ENCODE data around the gene TEX26. TPM values are rescaled to one million over a fixed set of nuclear protein-coding genes. Genes with fewer than 3 reads are reported as not detected.
"Not testable (repeated sequence)": the region's sequence is repeated elsewhere in the genome, so short reads cannot be mapped to it uniquely, and the experiment has no call there.

The TEX26 gene
- total RNA-seq, 1 donor, result not detected

DNA sequence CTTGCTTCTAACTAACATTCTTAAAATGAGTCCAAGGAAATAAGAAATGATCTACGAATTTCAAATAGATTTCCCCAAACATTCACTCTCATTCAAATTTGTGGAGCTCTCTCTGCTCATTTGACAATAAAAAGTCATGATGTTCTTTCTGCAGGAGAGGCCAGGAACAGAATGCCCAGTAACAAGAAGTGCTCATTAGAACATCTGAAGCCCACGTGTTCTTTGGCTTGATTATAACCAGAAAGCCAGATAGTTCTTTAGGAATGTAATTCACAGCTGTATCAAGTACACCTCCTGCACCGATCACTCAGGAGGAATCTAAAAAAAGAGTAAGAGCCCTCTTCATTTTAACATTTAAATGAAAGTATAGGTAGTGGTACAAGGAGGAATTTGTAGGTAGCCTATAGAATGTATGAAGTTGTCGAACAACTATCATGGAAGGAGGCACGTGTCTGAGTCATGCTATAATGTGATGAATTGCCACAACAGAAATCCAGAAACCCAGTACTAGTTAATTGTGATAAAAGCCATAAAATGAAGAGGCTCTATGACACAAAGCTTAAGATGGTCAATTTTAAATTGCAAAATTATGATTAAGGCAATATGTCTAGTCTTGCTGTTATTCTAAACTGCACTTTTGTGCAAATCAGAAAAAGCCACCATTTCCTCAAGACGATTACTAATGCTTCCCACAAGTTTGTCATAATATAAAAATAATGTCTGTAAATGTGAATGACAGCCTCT is 13.6 kb upstream of the TEX26 start:
- DNase-seq (ENCODE audit: low read depth in 2 of 3, low spot score in 2 of 3), result no peak

DNA sequence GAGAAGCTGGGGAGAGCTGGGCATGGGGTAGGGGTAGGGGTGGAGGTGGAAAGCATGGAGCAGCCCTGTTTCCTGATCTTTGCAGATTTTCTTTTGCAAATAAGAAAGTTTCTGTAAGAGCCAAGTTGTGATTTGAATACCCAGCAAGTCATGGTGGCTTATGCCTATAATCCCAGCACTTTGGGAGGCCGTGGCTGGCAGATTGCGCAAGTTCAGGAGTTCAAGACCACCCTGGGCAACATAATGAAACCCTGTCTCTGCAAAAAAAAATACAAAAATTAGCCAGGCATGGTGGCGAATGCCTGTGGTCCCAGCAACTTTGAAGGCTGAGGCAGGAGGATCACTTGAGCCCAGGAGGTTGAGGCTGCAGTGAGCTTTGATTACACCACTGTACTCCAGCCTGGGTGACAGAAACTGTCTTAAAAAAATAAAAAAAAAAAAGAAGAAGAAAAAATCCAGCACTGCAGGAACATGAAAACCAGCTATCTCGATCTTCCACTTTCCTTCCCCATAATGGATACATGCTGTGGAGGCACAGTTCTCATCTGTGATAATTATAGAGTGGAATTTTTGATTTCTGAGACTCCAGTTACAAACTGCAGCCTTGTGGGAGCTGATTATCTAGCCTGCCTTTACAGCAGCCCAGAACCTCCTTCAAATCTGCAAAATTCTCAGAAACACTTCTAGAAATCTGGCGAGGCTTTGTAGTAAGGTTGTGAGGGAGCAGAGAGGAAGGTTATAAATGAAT is 12.1 kb upstream of the TEX26 start:
- no peak for DNase-seq (ENCODE audit: low read depth in 2 of 3, low spot score in 2 of 3)

DNA sequence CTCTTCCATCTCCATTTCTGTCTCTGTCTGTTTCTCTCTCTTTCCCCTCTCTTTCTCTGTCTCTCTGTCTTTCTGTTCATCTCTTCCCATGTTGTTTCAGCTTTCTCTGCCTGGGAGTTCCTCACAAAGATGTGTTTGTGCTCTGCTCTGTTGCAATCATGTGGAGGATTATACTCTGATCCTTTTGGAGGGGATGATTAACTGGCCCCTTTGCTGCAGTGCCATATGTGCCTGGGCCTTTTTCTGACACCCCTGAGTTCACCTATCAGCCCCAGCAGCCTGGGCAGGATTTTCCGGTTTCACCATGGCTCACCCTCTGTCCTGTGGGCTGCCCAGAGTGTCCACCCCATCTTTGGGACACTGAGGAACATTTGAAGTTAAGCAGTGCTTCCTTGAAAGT is 9.0 kb upstream of the TEX26 start:
- DNase-seq (ENCODE audit: low read depth in 2 of 3, low spot score in 2 of 3), result no peak

DNA sequence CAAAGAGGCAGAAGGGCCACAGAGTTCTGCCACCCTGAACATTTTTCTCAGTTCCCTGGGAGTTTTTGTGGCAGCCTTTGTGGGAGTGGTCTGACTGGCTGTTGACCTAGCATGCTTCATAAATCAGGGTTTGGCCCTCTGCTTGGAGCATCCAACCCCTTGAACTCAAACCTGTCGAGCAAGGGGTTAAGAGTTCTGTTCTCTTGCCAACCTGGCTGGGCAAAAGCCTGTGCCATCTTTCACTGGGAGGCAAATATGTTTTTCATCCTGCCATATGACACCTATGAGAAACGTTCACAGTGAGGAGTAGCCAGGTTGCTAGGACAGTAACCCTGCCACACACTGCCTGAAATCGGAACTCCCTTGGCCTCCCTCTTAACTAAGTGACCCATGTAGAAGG is 7.7 kb upstream of the TEX26 start:
- DNase-seq (ENCODE audit: low read depth in 2 of 3, low spot score in 2 of 3), result no peak

DNA sequence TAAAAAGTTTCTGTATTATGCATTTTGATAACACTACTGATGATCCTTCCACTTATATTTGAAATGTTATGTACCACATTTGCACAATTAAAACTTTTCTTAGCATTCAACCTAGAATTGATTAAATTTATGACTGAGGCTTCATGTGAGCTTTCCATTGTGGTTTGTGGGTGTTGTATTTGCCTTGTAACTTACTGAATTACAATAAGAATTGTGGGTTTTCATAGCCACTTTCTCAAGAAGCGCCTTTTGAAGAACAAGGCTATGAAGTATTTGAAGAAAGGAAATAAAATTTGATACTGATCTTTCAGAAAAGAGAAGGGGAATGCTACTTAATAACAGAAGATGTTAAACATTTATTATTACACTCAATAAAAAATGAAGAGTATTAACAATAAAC is 7.0 kb upstream of the TEX26 start:
- no peak for DNase-seq (ENCODE audit: low read depth in 2 of 3, low spot score in 2 of 3)

DNA sequence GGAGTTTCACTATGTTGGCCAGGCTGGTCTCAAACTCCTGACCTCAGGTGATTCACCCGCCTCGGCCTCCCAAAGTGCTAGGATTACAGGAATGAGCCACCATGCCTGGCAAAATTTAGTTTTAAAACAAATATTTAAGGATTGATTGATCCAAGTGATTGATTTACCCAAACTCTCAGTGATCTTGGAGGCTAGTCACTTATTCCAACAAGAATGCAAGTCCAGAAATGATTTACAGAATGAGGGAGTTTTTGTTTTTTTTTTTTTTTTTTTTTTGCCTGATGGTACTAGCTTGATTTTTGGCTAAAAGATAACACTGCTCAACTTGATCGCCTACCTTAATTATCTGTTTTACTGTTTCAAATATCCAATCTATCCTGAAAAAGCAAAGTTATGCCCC is 5.7 kb upstream of the TEX26 start:
- DNase-seq (ENCODE audit: low read depth in 2 of 3, low spot score in 2 of 3), result no peak

DNA sequence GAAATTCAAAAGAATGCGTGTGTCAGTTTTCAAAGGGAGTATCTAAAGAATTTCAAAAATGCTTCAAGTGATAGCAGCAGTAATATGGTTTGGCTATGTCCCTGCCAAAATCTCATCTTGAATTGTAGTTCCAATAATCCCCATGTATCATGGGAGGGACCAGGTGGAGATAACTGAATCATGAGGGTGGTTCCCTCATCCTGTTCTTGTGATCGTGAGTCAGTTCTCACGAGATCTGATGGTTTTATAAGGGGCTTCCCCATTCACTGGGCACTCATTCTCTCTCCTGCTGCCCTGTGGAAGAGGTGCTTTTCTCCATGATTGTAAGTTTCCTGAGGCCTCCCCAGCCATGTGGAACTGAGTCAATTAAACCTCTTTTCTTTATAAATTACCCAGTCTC is 5.3 kb upstream of the TEX26 start:
- not testable (repeated sequence) for DNase-seq (ENCODE audit: low read depth in 2 of 3, low spot score in 2 of 3)

DNA sequence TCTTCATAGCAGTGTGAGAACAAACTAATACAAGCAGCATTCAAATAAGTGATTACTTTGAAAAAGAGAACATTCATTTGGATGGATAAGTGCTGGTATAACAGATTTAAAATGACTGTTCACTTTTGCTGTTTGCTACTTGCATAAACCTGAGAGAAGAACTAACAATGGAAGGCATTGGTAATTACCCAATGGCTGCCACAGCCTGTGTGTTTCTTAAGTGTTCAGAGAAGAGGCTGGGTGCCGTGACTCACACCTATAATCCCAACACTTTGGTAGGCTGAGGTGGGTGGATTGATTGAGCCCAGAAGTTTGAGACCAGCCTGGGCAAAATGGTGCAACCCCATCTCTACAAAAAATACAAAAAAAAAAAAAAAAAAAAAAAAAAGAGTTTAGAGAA is 4.9 kb upstream of the TEX26 start:
- DNase-seq (ENCODE audit: low read depth in 2 of 3, low spot score in 2 of 3), result no peak

DNA sequence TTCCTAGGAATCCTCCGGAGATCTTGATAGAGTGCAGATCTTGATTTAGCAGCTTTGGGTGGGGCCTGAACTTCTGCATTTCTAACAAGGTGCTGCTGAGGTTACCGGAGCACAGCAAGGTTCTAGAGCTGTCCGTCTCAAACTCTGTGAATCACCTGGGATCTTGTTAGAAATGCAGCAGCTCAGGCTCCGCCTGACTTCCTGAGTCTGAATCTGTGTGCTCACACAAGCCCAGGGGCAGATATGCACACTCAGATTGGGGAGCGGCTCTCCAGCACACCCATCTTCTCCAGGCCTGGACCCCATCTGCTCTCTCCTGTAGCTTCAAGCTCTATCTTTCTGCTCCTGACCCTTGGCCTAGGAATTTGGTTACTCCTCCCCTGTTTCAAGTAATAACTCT is 3.5 kb upstream of the TEX26 start:
- DNase-seq (ENCODE audit: low read depth in 2 of 3, low spot score in 2 of 3), result no peak

DNA sequence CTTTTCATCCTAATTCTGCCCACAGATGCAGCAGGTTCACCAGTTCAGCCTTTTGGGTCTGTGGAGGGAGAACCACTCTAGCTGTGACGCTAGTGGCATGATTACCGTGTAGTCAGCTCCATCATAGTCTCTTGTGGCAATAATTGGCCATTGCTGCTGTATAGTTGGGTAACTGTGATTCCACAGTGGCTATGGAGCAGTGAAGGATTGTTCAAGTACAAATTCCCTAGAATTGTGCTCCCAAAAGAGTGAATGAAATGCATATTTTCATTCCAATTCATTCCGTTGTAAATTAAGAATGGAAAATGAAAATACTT is 856 bp downstream of the TEX26 start:
- no peak for DNase-seq (ENCODE audit: low read depth in 2 of 3, low spot score in 2 of 3)

DNA sequence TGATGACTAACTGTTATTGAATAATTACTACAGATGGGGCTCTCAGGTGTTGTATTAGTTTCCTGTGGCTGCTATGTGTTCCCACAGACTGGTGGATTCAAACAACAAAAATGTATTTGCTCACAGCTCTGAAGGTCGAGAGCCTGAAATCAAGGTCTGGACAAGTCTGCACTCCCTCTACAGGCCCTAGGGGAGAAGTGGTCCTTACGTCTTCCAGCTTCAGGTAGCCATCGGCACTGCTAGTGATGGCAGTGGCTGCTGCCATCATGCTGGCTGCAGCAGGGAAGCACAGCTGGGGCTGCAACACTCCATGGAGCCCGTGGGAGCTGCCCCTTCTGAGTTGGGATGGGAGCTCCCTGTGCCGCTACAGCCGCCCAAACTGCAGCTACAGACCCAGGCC is 1.9 kb downstream of the TEX26 start:
- DNase-seq (ENCODE audit: low read depth in 2 of 3, low spot score in 2 of 3), result no peak

DNA sequence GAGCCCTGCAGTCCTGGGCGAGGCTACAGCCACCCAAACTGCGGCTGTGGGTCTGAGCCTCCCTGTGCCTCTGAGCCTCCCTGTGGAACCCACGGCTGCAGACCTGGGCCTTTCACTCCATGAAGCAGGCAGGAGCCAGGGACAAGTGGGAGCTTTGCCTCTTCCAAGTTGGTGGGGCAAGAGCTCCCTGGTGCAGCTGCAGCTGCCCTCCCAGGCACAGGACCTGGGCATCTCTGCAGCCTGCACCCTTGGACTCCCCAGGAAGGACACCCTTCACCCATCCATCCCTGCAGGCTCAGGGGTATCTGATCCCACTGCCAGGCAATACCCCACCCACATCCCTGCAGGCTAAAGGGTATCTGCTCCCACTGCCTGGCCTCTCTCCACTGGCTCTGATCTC is 2.3 kb downstream of the TEX26 start:
- DNase-seq (ENCODE audit: low read depth in 2 of 3, low spot score in 2 of 3), result no peak

DNA sequence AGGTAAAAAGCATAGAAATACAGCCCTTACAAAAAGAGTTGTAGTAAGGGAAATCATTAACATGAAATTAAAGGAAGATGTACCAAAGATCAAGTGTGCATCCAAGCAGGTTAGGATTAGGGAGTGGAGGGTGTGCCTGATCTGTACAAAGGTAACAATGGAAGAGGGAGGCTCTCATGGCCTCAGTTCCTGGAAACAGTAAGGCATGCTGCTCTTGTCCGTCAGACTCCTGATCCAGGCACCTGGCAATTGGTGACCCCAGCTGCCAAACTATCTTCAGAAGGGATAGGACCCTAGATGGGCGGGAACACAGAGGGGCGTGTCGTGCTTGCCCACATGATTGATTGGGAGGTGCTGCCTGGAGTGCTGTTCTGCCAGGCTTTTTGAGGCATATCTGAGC is 4.5 kb downstream of the TEX26 start:
- no peak for DNase-seq (ENCODE audit: low read depth in 2 of 3, low spot score in 2 of 3)

DNA sequence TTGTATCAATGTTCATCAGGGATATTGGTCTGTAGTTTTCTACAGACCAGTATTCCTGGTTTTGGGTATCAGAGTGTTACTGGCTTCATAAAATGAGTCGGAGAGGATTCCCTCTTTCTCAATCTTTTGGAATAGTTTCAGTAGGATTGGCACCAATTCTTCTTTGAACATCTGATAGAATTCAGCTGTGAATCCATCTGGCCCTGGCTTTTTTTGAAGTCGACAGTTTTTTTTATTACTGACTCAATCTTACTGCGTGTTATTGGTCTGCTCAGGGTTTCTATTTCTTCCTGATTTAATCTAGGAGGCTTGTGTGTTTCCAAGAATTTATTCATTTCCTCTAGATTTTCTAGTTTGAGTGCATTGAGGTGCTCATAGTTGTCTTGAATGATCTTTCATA is 11.4 kb downstream of the TEX26 start:
- DNase-seq (ENCODE audit: low read depth in 2 of 3, low spot score in 2 of 3), result no peak

DNA sequence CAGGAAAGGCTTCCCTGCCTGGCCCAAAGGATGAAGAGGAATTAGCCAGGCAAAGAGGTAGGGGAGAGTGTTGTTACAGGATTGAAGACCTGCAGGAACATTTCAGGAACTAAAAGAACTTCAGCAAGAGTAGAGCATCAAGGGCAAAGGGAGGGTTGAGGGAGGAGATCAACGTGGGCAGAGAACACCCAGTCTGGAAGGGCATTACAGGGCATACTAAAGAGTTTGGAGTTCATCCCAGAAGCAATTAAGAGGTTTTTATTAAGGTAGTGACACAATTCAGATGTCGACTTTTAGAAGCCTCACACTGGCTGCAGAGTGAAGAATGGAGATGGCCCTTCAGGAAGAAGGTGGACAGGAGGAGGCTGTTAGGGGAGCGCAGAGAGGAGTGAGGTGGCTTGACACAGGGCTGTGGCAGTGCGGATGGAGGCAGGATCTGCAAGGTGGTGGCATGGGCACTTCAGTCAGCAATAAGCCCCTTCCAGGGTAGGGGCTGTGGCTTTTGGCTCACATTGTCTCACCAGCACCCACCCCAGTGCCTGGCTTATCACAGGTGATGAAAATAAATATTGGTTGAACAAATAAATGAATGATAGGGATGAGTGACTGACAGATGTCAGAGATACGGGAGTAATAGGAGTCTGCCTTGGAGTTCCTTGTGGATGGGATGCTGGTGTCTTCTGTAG is 24.9 kb downstream of the TEX26 start:
- no peak for DNase-seq (ENCODE audit: low read depth in 2 of 3, low spot score in 2 of 3)

DNA sequence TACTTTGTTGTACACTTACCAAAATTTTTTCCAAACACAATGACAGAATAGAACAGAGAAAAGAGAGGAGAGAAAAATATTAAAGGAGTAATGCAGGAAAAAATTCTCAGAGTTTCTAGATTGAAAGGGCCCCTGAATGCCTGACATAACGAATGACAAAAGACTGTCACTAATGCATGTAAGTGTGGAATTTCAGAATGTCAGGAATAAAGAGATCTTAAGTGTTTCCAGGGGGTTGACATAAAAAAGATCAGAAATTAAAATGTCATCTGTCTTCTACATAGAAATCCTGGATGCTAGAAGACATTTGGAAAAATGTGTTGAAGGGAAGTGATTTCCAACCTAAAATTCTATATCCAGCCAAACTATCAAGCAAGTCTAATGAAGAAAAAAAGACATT is 27.2 kb downstream of the TEX26 start:
- no peak for DNase-seq (ENCODE audit: low read depth in 2 of 3, low spot score in 2 of 3)

DNA sequence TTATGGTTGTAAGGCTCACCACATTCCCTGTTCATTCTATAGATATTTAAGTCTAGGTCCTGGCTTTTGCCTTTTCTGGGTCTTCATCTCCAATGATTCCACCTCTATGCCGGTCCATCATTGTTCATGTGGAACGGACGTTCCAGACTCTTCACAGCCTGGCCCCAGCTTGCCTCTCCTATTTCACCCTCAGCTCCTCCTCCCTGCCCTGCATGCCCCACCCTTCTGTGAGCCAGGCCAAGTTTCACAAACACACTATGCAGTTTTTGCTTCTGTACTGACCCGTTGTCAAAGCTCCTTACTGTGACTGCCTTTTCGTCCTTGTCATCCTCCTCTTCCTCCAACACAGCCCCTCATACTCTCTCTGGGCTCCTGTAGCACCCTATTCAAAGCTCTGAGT is 31.3 kb downstream of the TEX26 start:
- DNase-seq (ENCODE audit: low read depth in 2 of 3, low spot score in 2 of 3), result no peak

DNA sequence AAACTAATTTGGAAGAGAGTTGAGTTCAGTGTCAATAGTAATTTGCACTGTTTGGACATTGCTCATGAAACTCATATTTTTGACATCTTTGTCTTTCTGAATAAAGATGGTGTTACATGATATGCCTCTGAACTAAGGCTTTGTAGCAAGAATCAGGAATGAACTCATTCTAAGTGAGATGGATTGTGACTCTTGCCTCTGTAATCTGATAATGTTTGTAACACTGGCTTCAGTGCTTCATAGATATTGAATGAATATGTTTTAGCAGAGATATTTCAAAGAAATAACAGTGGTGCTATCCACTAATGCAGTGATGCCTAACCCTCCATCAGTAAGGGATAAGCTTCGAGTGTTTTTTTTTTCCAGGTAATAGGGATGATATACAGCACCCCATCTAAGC is 32.9 kb downstream of the TEX26 start:
- no peak for DNase-seq (ENCODE audit: low read depth in 2 of 3, low spot score in 2 of 3)

DNA sequence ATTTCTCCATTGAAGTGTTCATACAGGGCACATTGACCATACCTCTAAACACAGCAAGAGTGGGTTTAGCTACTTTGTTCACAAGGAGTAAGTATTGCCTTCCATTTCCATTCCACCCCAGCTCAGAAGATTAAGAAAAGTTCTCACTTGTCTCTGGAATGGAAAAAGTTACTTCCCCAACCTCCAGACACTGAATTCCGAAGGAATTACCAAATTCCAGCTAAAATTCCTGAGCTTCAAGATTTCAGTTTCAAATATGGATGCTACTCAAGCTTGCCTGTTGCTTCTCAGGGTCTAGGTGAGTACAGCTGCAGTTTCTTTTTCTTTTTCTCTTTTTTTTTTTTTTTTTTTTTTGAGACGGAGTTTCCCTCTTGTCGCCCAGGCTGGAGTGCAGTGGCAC is 33.6 kb downstream of the TEX26 start:
- no peak for DNase-seq (ENCODE audit: low read depth in 2 of 3, low spot score in 2 of 3)

DNA sequence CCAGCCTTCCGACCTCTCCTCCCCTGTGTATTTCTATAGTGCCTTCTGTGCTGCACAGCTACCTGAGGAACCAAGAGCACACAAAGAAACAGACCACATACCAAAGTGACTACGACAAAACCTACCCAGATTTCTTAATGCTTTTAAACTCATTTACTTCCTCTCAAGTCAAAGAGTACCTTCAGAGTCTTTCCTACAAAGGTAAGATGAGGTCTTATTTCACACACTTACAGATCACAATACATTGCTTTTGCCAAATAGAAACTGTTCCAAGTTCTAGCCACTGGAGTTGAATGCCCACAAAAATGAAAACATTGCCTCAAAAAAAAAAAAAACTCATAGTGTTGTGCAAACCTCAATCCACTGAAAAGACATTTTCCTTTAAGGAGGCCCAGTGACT is 36.4 kb downstream of the TEX26 start:
- DNase-seq (ENCODE audit: low read depth in 2 of 3, low spot score in 2 of 3), result no peak

DNA sequence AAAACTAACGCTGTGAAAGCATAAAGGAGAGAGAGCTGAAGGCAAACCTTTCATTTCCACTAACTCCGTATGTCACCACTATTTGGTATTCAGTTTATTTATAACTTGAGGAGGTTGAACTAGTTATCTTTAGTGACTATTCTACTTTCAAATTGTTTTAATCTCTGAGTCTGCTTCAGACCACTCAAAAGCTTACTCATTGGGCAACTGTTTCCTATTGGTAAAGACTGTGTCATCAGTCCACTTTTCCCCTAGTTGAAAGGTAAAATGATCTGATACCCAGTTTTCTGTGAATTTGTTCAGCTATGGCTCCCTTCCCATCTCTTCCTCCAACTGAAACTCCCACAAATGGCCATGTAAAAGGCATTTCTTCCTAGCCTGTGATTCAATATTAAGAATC is 39.1 kb downstream of the TEX26 start:
- DNase-seq (ENCODE audit: low read depth in 2 of 3, low spot score in 2 of 3), result no peak

DNA sequence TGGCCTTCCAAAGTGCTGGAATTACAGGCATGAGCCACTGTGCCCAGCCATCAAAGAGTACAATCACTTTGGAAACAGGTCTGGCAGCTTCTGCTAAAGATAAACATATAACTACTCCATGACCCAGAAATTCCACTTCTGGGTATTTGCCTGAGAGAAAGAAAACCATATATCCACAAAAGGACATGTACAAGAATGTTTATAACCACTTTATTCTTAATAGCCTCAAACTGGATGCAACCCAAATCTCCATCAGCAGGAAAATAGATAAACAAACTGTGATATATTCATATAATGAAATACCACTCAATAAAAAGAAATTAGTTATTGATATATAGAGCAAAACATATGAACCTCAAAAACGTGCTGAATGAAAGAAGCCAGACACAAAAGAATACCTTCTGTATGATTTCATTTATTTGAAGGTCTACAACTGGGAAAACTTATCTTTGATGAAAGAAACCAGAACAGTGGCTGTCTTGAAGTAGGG is 40.5 kb downstream of the TEX26 start:
- no peak for DNase-seq (ENCODE audit: low read depth in 2 of 3, low spot score in 2 of 3)

All from hematopoietic multipotent progenitor cell (in vitro differentiated cells).